T-helper 2 cell (primary cell): Measurements from ENCODE around the gene WTIP.
"Not testable (repeated sequence)": the region's sequence is repeated elsewhere in the genome, so short reads cannot be mapped to it uniquely, and the experiment has no call there.

Source experiments
- DNase-seq, 5 experiments: peaks; one replicate each; pipeline versions ENCODE4 v3.0.0 to v3.0.0-alpha.2; 2012 to 2022

The WTIP gene

GRCh38 chr19:34504273-34504808 lies 22.8 kb downstream of the WTIP start:
- DNase-seq, result no peak

GRCh38 chr19:34504809-34505291 lies 23.3 kb downstream of the WTIP start:
- DNase-seq, result no peak

- DNase-seq, result no peak
Observed at GRCh38 chr19:34505321-34506025, 23.9 kb downstream of the WTIP start.

- no peak for DNase-seq
Observed at GRCh38 chr19:34506026-34506370, 24.4 kb downstream of the WTIP start.

- no peak for DNase-seq
Observed at GRCh38 chr19:34507414-34508067, 26.0 kb downstream of the WTIP start.

- no peak for DNase-seq
Observed at GRCh38 chr19:34508540-34508939, 27.0 kb downstream of the WTIP start.

GRCh38 chr19:34510904-34511303 lies 29.3 kb downstream of the WTIP start:
- DNase-seq, result not testable (repeated sequence)

GRCh38 chr19:34512254-34512822 lies 30.8 kb downstream of the WTIP start:
- DNase-seq, result no peak

GRCh38 chr19:34513767-34514166 lies 32.2 kb downstream of the WTIP start:
- no peak for DNase-seq

GRCh38 chr19:34519602-34520001 lies 38.0 kb downstream of the WTIP start:
- no peak for DNase-seq

GRCh38 chr19:34523408-34523807 lies 41.9 kb downstream of the WTIP start:
- no peak for DNase-seq

GRCh38 chr19:34525001-34525400 lies 43.4 kb downstream of the WTIP start:
- DNase-seq, result no peak

- DNase-seq, result no peak
Observed at GRCh38 chr19:34534206-34534605, 52.6 kb downstream of the WTIP start.

GRCh38 chr19:34539396-34539795 lies 57.8 kb downstream of the WTIP start:
- DNase-seq, result no peak

GRCh38 chr19:34540811-34541557 lies 59.4 kb downstream of the WTIP start:
- no peak for DNase-seq

GRCh38 chr19:34549833-34550232 lies 68.3 kb downstream of the WTIP start:
- DNase-seq, result no peak

GRCh38 chr19:34555447-34555846 lies 73.9 kb downstream of the WTIP start:
- no peak for DNase-seq

- no peak for DNase-seq
Observed at GRCh38 chr19:34556488-34556887, 74.9 kb downstream of the WTIP start.

- DNase-seq, result no peak
Observed at GRCh38 chr19:34559045-34559444, 77.5 kb downstream of the WTIP start.

- DNase-seq, result no peak
Observed at GRCh38 chr19:34560229-34560628, 78.7 kb downstream of the WTIP start.
